ENCODE measurements around the gene ANKFY1. TPM values are rescaled to one million over a fixed set of nuclear protein-coding genes. Genes with fewer than 3 reads are reported as not detected.

Gene ANKFY1
- total and polyA plus RNA-seq, 9 of the 15 experiments (the other 6 are each of a cell fraction or from before 2014, with no cell fraction given): 4.3 to 25.6 (median 12.2) TPM

DNA sequence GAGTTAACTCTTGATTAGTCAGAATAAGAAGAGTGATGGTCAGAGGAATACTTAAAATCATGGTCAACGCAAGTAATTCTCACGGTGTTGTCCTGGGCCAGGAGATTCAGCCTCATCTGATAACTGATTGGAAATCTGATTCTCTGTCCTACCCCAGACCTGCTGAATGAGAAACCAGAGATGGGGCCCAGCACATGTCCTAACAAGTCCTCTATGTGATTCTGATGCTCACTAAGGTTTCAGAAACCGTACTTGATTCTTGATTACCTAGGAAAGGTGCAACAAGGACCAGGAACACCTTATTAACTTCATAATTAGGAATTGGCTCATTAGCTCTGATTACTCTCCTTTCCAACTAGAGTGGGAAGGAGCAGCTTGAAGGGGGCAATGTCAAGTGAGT, 44.5 kb downstream of the ANKFY1 start:
- Histone ChIP-seq H3K4me2 (ENCODE audit: insufficient read depth, low read length) (no peak overlapping the region), H3K27ac (ENCODE audit: extremely low read depth, low read depth, low read length) (no peak overlapping the region), H3K4me1 (replicated peaks in 1 of 2; ENCODE audit: control insufficient read depth in 2 of 2, insufficient read depth in 2 of 2, low read length in 2 of 2) (no peaks in the 10 kb centered on the region; a peak in 1 of 5 replicates), H3K9me3 (replicated peaks; ENCODE audit: control insufficient read depth, insufficient read depth, low read depth, low read length) (no peaks in the 10 kb centered on the region), H3K27me3 (ENCODE audit: control insufficient read depth in 2 of 2, insufficient read depth in 2 of 2, low read length in 2 of 2) (no peaks in the 10 kb centered on the region), H4K20me1 (replicated peaks; ENCODE audit: control insufficient read depth, insufficient read depth, low read length) (no peaks in the 10 kb centered on the region), H3K9ac (ENCODE audit: insufficient read depth in 1 of 2, low read depth in 2 of 2, low read length in 2 of 2) (no peak overlapping the region), H3K9me1 (ENCODE audit: control insufficient read depth, insufficient read depth, low read length) (no peaks in the 10 kb centered on the region), H3K4me3 (no peak overlapping the region), H3K79me2 (ENCODE audit: control insufficient read depth, insufficient read depth, low read length) (peaks cover 2% of the 10 kb centered on the region; the same call in 1 of the 3 replicates), H3K36me3 (ENCODE audit: control insufficient read depth, insufficient read depth, low read length) (peaks cover 37% of the 10 kb centered on the region; the same call in 2 of the 3 replicates), H2AFZ (ENCODE audit: low read depth, low read length) (no peak overlapping the region)
- ChIA-PET CTCF (ENCODE audit: low intra/inter-chr PET ratio) (interaction anchor here (0.5 to 1.4 kb wide), 2 partner anchors 192 to 194 kb away, joined by 3 to 4 read pairs; no protein-coding TSS in a partner anchor), POLR2A (interaction anchor here (1.0 kb wide), 1 partner anchor 10 kb away, joined by 3 read pairs; no protein-coding TSS in a partner anchor)
- no peak for ATAC-seq
- WGBS (ENCODE audit: insufficient coverage, low coverage, missing lambda C conversion rate): 69% methylated on average over 3 of the region's 3 CpGs
- in situ Hi-C loops (cut with MboI): no loop called here
- no peak for FAIRE-seq
- no TSS peak for BruUV-seq (replicated peaks)
- intact Hi-C loops (cut with micrococcal nuclease): loop anchor here (5.0 kb wide), 1 partner anchor 83 kb away; no protein-coding TSS in a partner anchor
- DNase-seq (ENCODE audit: extremely low read depth in 1 of 4, low spot score in 3 of 4): no peak
- TF ChIP-seq RBM15 (IDR thresholded peaks at IDR 0.05; ENCODE audit: insufficient read depth, low read length) (no peak), ZNF436 (CRISPR knock-in tag; IDR thresholded peaks at IDR 0.05) (no peak), JUND (IDR thresholded peaks at IDR 0.05; ENCODE audit: borderline replicate concordance, low read depth, low read length) (no peak), JUND (tag; IDR thresholded peaks at IDR 0.05; ENCODE audit: borderline replicate concordance, low read depth, low read length) (no peak), CHD1 (IDR thresholded peaks at IDR 0.05; ENCODE audit: low read length) (no peak), HDAC8 (tag; IDR thresholded peaks at IDR 0.05) (no peak), PTBP1 (IDR thresholded peaks at IDR 0.05; ENCODE audit: low read depth, low read length) (no peak), ZNF3 (CRISPR knock-in tag; IDR thresholded peaks at IDR 0.05) (no peak), SPI1 (IDR thresholded peaks at IDR 0.05; ENCODE audit: borderline replicate concordance, low read depth, low read length) (no peak), ILF3 (IDR thresholded peaks at IDR 0.05; ENCODE audit: borderline replicate concordance) (no peak), ZHX1 (conservative IDR thresholded peaks at IDR 0.05; ENCODE audit: low read length) (no peak), EP400 (IDR thresholded peaks at IDR 0.05) (no peak), ZNF77 (CRISPR knock-in tag; IDR thresholded peaks at IDR 0.05) (no peak), HNRNPUL1 (IDR thresholded peaks at IDR 0.05; ENCODE audit: low read length) (no peak), C11orf30 (IDR thresholded peaks at IDR 0.05; ENCODE audit: low read depth) (no peak), ZNF217 (CRISPR knock-in tag; IDR thresholded peaks at IDR 0.05) (no peak), NFIX (CRISPR knock-in tag; IDR thresholded peaks at IDR 0.05; ENCODE audit: low read depth) (no peak)
- TF ChIP-seq, protein P1, sequence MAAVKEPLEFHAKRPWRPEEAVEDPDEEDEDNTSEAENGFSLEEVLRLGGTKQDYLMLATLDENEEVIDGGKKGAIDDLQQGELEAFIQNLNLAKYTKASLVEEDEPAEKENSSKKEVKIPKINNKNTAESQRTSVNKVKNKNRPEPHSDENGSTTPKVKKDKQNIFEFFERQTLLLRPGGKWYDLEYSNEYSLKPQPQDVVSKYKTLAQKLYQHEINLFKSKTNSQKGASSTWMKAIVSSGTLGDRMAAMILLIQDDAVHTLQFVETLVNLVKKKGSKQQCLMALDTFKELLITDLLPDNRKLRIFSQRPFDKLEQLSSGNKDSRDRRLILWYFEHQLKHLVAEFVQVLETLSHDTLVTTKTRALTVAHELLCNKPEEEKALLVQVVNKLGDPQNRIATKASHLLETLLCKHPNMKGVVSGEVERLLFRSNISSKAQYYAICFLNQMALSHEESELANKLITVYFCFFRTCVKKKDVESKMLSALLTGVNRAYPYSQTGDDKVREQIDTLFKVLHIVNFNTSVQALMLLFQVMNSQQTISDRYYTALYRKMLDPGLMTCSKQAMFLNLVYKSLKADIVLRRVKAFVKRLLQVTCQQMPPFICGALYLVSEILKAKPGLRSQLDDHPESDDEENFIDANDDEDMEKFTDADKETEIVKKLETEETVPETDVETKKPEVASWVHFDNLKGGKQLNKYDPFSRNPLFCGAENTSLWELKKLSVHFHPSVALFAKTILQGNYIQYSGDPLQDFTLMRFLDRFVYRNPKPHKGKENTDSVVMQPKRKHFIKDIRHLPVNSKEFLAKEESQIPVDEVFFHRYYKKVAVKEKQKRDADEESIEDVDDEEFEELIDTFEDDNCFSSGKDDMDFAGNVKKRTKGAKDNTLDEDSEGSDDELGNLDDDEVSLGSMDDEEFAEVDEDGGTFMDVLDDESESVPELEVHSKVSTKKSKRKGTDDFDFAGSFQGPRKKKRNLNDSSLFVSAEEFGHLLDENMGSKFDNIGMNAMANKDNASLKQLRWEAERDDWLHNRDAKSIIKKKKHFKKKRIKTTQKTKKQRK (IDR thresholded peaks at IDR 0.05; ENCODE audit: borderline replicate concordance, low read depth, low read length): no peak

Data from K562 (cell line).